Trophoblast cell (in vitro differentiated cells and primary cell): ENCODE data around the gene UNC50.

ENCODE experiments used
- DNase-seq, 2 donors: peaks; one replicate each; pipeline ENCODE4 v3.0.0-alpha.2; 2016
- H2AFZ ChIP-seq: 2 replicates; pipeline ENCODE4 v1.6.1; 2013; ENCODE audit warnings: low read length, moderate library complexity, mild to moderate bottlenecking; ENCODE audit not compliant: insufficient read depth, poor library complexity
- H2AK5ac ChIP-seq: 2 replicates; pipeline ENCODE4 v1.6.1; 2013; ENCODE audit warnings: mild to moderate bottlenecking, low read length
- H2BK120ac ChIP-seq: 2 replicates; pipeline ENCODE4 v1.6.1; 2013; ENCODE audit warnings: low read length, mild to moderate bottlenecking, moderate library complexity; ENCODE audit not compliant: insufficient read depth, poor library complexity
- H2BK12ac ChIP-seq: 2 replicates; pipeline ENCODE4 v1.6.1; 2013; ENCODE audit warnings: mild to moderate bottlenecking, low read length, moderate library complexity
- H2BK5ac ChIP-seq: 2 replicates; pipeline ENCODE4 v1.6.1; 2013; ENCODE audit warnings: low read length, low read depth, moderate library complexity, mild to moderate bottlenecking; ENCODE audit not compliant: poor library complexity
- H3K14ac ChIP-seq: 2 replicates; pipeline ENCODE4 v1.6.1; 2013; ENCODE audit warnings: mild to moderate bottlenecking, low read length
- H3K18ac ChIP-seq: 2 replicates; pipeline ENCODE4 v1.6.1; 2013; ENCODE audit warnings: mild to moderate bottlenecking, low read length
- H3K23ac ChIP-seq: 2 replicates; pipeline ENCODE4 v1.6.1; 2013; ENCODE audit warnings: low read length
- H3K27ac ChIP-seq: 2 replicates; pipeline ENCODE4 v1.5.1; 2013; ENCODE audit warnings: low read depth, mild to moderate bottlenecking, inconsistent platforms, low read length, moderate library complexity
- H3K27me3 ChIP-seq: 2 replicates; pipeline ENCODE4 v1.6.1; 2013; ENCODE audit warnings: inconsistent platforms, mild to moderate bottlenecking, low read length, moderate library complexity; ENCODE audit not compliant: insufficient read depth
- H3K36me3 ChIP-seq, 2 experiments: 1 replicate in 1 of 2; 2 replicates in 1 of 2; pipeline ENCODE4 v1.6.1; 2013; ENCODE audit warnings: low read length in 2 of 2, mild to moderate bottlenecking in 2 of 2, moderate library complexity in 1 of 2; ENCODE audit not compliant: insufficient read depth in 2 of 2, control insufficient read depth in 1 of 2
- H3K4ac ChIP-seq: 2 replicates; pipeline ENCODE4 v1.6.1; 2013; ENCODE audit warnings: low read depth, mild to moderate bottlenecking, low read length, moderate library complexity
- H3K4me1 ChIP-seq, 2 experiments: 1 replicate in 1 of 2; 2 replicates in 1 of 2; pipeline ENCODE4 v1.6.1; 2013; ENCODE audit warnings: low read length in 2 of 2, mild to moderate bottlenecking in 2 of 2, moderate library complexity in 1 of 2; ENCODE audit not compliant: insufficient read depth in 2 of 2, control insufficient read depth in 1 of 2
- H3K4me2 ChIP-seq: 2 replicates; pipeline ENCODE4 v1.6.1; 2013; ENCODE audit warnings: inconsistent platforms, mild to moderate bottlenecking, low read length, moderate library complexity
- H3K4me3 ChIP-seq: 2 replicates; pipeline ENCODE4 v1.5.1; 2013; ENCODE audit warnings: mild to moderate bottlenecking, low read depth, low read length, inconsistent platforms
- H3K79me1 ChIP-seq: one replicate; pipeline ENCODE4 v1.6.1; 2013; ENCODE audit warnings: low read length
- H3K79me2 ChIP-seq: 2 replicates; pipeline ENCODE4 v1.6.1; 2013; ENCODE audit warnings: low read length, mild to moderate bottlenecking; ENCODE audit not compliant: control insufficient read depth, insufficient read depth, poor library complexity
- H3K9ac ChIP-seq: 2 replicates; pipeline ENCODE4 v1.6.1; 2013; ENCODE audit warnings: mild to moderate bottlenecking, low read length
- H3K9me3 ChIP-seq: 2 replicates; pipeline ENCODE4 v1.6.1; 2013; ENCODE audit warnings: low read depth, mild to moderate bottlenecking, control low read depth, inconsistent platforms, low read length; ENCODE audit not compliant: insufficient read depth
- H4K12ac ChIP-seq: 2 replicates; pipeline ENCODE4 v1.6.1; 2013; ENCODE audit warnings: low read depth, mild to moderate bottlenecking, low read length, moderate library complexity
- H4K8ac ChIP-seq: 2 replicates; pipeline ENCODE4 v1.6.1; 2013; ENCODE audit warnings: low read depth, mild to moderate bottlenecking, low read length, moderate library complexity
- H4K91ac ChIP-seq: one replicate; pipeline ENCODE4 v1.6.1; 2013; ENCODE audit warnings: low read depth, mild to moderate bottlenecking, low read length, moderate library complexity
- WGBS: extraction: QIAGEN DNeasy Blood & Tissue Kit; methylation state at CpG from one replicate; pipeline ENCODE4 v1.1.7; 2013; ENCODE audit warnings: missing lambda C conversion rate; ENCODE audit not compliant: insufficient read length, insufficient coverage; ENCODE audit errors: extremely low coverage; 5-methylcytosine and 5-hydroxymethylcytosine counted together

UNC50 gene

GRCh38 chr2:98649992-98650375 lies 41.6 kb downstream of the UNC50 start:
- Histone ChIP-seq H3K4me3 (no peak overlapping the region), H3K27me3 (no peaks in the 10 kb centered on the region), H3K18ac (no peak overlapping the region), H3K4me2 (no peak overlapping the region), H3K79me1 (peaks cover 3% of the 10 kb centered on the region), H2BK120ac (no peak overlapping the region), H2BK5ac (no peak overlapping the region), H3K4ac (no peak overlapping the region), H3K9ac (no peak overlapping the region), H3K4me1 (peaks cover 0 to 3% of the 10 kb centered on the region in 2 experiments), H2AFZ (no peak overlapping the region), H3K9me3 (no peaks in the 10 kb centered on the region), H4K91ac (no peak overlapping the region), H3K23ac (no peak overlapping the region), H3K36me3 (no peaks in the 10 kb centered on the region), H3K27ac (no peak overlapping the region), H2AK5ac (no peak overlapping the region), H3K79me2 (no peaks in the 10 kb centered on the region), H4K8ac (no peak overlapping the region), H3K14ac (no peak overlapping the region), H2BK12ac (no peak overlapping the region), H4K12ac (no peak overlapping the region)
- no CpG with 5 or more reads among the region's 1 CpG for WGBS
- DNase-seq: no peak

DNA sequence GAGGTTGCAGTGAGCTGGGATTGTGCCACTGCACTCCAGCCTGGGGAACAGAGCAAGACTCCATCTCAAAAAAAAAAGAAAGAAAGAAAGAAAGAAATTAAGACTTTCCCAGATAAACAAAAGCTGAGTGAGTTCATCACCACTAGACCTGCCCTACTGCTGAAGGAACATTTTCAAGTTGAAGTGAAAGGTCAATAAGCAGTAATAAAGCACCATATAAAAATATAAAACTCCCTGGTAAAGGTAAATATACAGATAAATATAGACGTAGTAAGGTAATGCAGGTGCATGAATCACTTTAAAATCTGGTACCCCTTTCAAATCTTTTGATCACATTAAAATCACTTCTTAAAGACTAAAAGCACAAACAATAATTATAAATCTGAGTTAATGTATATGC lies 42.6 kb downstream of the UNC50 start:
- Histone ChIP-seq H3K79me1 (peaks cover 3% of the 10 kb centered on the region), H2AFZ (no peak overlapping the region), H3K9ac (no peak overlapping the region), H3K9me3 (no peaks in the 10 kb centered on the region), H2AK5ac (no peak overlapping the region), H4K8ac (no peak overlapping the region), H3K4me1 (peaks cover 0 to 3% of the 10 kb centered on the region in 2 experiments), H3K18ac (no peak overlapping the region), H3K36me3 (no peaks in the 10 kb centered on the region), H3K4ac (no peak overlapping the region), H4K91ac (no peak overlapping the region), H3K79me2 (no peaks in the 10 kb centered on the region), H4K12ac (no peak overlapping the region), H3K23ac (no peak overlapping the region), H3K27ac (no peak overlapping the region), H3K4me2 (no peak overlapping the region), H2BK5ac (no peak overlapping the region), H2BK120ac (no peak overlapping the region), H3K27me3 (no peaks in the 10 kb centered on the region), H3K4me3 (no peak overlapping the region), H3K14ac (no peak overlapping the region), H2BK12ac (no peak overlapping the region)
- no CpG with 5 or more reads among the region's 1 CpG for WGBS
- no peak for DNase-seq

GRCh38 chr2:98654699-98655495 lies 46.5 kb downstream of the UNC50 start:
- Histone ChIP-seq H3K27ac (no peak overlapping the region), H3K27me3 (no peaks in the 10 kb centered on the region), H2BK120ac (no peak overlapping the region), H3K4ac (no peak overlapping the region), H2AK5ac (no peak overlapping the region), H2BK12ac (no peak overlapping the region), H2BK5ac (no peak overlapping the region), H4K8ac (no peak overlapping the region), H3K18ac (no peak overlapping the region), H3K14ac (no peak overlapping the region), H3K9ac (no peak overlapping the region), H3K4me1 (no peaks in the 10 kb centered on the region), H3K4me2 (no peak overlapping the region), H3K79me1 (no peaks in the 10 kb centered on the region), H3K4me3 (no peak overlapping the region), H2AFZ (no peak overlapping the region), H3K36me3 (no peaks in the 10 kb centered on the region), H3K79me2 (no peaks in the 10 kb centered on the region), H4K12ac (no peak overlapping the region), H3K9me3 (no peaks in the 10 kb centered on the region), H4K91ac (no peak overlapping the region), H3K23ac (no peak overlapping the region)
- WGBS: no CpG with 5 or more reads among the region's 3 CpGs
- no peak for DNase-seq

DNA sequence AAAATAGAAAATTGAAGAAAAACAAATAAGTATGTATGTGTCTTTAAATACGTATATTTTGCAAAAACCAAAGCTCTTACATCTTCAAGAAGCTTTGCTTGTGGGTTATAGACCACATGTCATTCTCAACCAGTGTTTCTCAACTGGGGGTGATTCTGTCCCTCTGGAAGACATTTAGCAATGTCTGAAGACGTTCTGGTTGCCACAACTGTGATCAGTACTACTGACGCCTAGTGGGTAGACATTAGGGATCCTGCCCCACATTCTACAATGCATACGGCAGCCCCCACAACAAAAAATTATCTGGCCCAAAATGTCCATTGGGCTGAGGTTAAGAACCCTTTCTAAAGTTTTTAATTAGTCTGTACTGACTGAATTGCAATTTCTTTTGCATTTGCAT lies 48.4 kb downstream of the UNC50 start:
- Histone ChIP-seq H3K4me3 (no peak overlapping the region), H3K23ac (no peak overlapping the region), H2BK5ac (no peak overlapping the region), H3K79me1 (no peaks in the 10 kb centered on the region), H3K18ac (no peak overlapping the region), H3K4me2 (no peak overlapping the region), H3K36me3 (no peaks in the 10 kb centered on the region), H4K8ac (no peak overlapping the region), H3K9ac (no peak overlapping the region), H2AFZ (no peak overlapping the region), H3K14ac (no peak overlapping the region), H2BK120ac (no peak overlapping the region), H3K27ac (no peak overlapping the region), H3K4ac (no peak overlapping the region), H4K12ac (no peak overlapping the region), H3K9me3 (no peaks in the 10 kb centered on the region), H3K79me2 (no peaks in the 10 kb centered on the region), H3K4me1 (no peaks in the 10 kb centered on the region), H2AK5ac (no peak overlapping the region), H4K91ac (no peak overlapping the region), H2BK12ac (no peak overlapping the region), H3K27me3 (no peaks in the 10 kb centered on the region)
- no CpG with 5 or more reads among the region's 4 CpGs for WGBS
- no peak for DNase-seq
